Measurements from ENCODE around the gene ADAMTS7. TPM values are rescaled to one million over a fixed set of nuclear protein-coding genes. Genes with fewer than 3 reads are reported as not detected.
"Not testable (repeated sequence)": the region's sequence is repeated elsewhere in the genome, so short reads cannot be mapped to it uniquely, and the experiment has no call there.

Gene ADAMTS7
- total RNA-seq, 1 donor from 2014 or later: 25.5 TPM

GRCh38 chr15:78761891-78762385 is 49.3 kb downstream of the ADAMTS7 start:
- H3K27me3 Mint-ChIP-seq (ENCODE audit: low read depth, unreplicated experiment): no peaks in the 10 kb centered on the region
- no peak overlapping the region for H3K4me2 ChIP-seq (ENCODE audit: low read length)
- no peak overlapping the region for H3K27ac Mint-ChIP-seq (ENCODE audit: unreplicated experiment)
- no peak overlapping the region for H3K4me3 Mint-ChIP-seq (ENCODE audit: unreplicated experiment)
- no peak overlapping the region for H3K27ac ChIP-seq (ENCODE audit: low read depth, low read length)
- H2AFZ ChIP-seq (ENCODE audit: low read depth, low read length): no peak overlapping the region
- H3K79me2 ChIP-seq (ENCODE audit: insufficient read depth, low read length): no peaks in the 10 kb centered on the region
- H3K36me3 Mint-ChIP-seq (ENCODE audit: low read depth, unreplicated experiment): peaks cover 3% of the 10 kb centered on the region
- FAIRE-seq (no peak), DNase-seq (ENCODE audit: low read depth) (no peak)
- H3K36me3 ChIP-seq (ENCODE audit: insufficient read depth, low read length): no peaks in the 10 kb centered on the region
- no peak for TF ChIP-seq CTCF (IDR thresholded peaks at IDR 0.05; ENCODE audit: insufficient read depth, low read depth, low read length)
- TF ChIP-seq EZH2 (IDR thresholded peaks at IDR 0.05; ENCODE audit: insufficient read depth, low read length): no peak
- H3K27me3 ChIP-seq (ENCODE audit: insufficient read depth, low read length): no peaks in the 10 kb centered on the region
- H3K4me3 ChIP-seq (ENCODE audit: insufficient read depth, low read depth, low read length): no peak overlapping the region
- no peaks in the 10 kb centered on the region for H3K9me3 Mint-ChIP-seq (ENCODE audit: unreplicated experiment)
- no peaks in the 10 kb centered on the region for H3K9me3 ChIP-seq (ENCODE audit: insufficient read depth, low read depth, low read length)
- H4K20me1 ChIP-seq (ENCODE audit: insufficient read depth, low read length): no peaks in the 10 kb centered on the region
- H3K4me1 ChIP-seq (ENCODE audit: insufficient read depth, low read length): peaks cover 7% of the 10 kb centered on the region
- H3K9ac ChIP-seq (ENCODE audit: low read length): no peak overlapping the region
- peaks cover 11% of the 10 kb centered on the region for H3K4me1 Mint-ChIP-seq (ENCODE audit: low read depth, unreplicated experiment)

- H3K27ac Mint-ChIP-seq (ENCODE audit: unreplicated experiment); H3K9me3 ChIP-seq (ENCODE audit: insufficient read depth, low read depth, low read length); H3K27me3 Mint-ChIP-seq (ENCODE audit: low read depth, unreplicated experiment); H2AFZ ChIP-seq (ENCODE audit: low read depth, low read length); DNase-seq (ENCODE audit: low read depth); H3K9me3 Mint-ChIP-seq (ENCODE audit: unreplicated experiment); H3K27ac ChIP-seq (ENCODE audit: low read depth, low read length); FAIRE-seq; H3K36me3 Mint-ChIP-seq (ENCODE audit: low read depth, unreplicated experiment); H3K4me3 ChIP-seq (ENCODE audit: insufficient read depth, low read depth, low read length); H3K27me3 ChIP-seq (ENCODE audit: insufficient read depth, low read length); H3K36me3 ChIP-seq (ENCODE audit: insufficient read depth, low read length); H3K4me3 Mint-ChIP-seq (ENCODE audit: unreplicated experiment); H3K79me2 ChIP-seq (ENCODE audit: insufficient read depth, low read length); H3K4me1 ChIP-seq (ENCODE audit: insufficient read depth, low read length); H3K9ac ChIP-seq (ENCODE audit: low read length); H4K20me1 ChIP-seq (ENCODE audit: insufficient read depth, low read length); H3K4me2 ChIP-seq (ENCODE audit: low read length): not testable (repeated sequence)
- H3K4me1 Mint-ChIP-seq (ENCODE audit: low read depth, unreplicated experiment): peaks cover 14% of the 10 kb centered on the region
Measured at GRCh38 chr15:78761475-78761874, 49.8 kb downstream of the ADAMTS7 start.

GRCh38 chr15:78761020-78761419 is 50.2 kb downstream of the ADAMTS7 start:
- TF ChIP-seq EZH2 (IDR thresholded peaks at IDR 0.05; ENCODE audit: insufficient read depth, low read length): no peak
- TF ChIP-seq CTCF (IDR thresholded peaks at IDR 0.05; ENCODE audit: insufficient read depth, low read depth, low read length): no peak
- Mint-ChIP-seq H3K27me3 (ENCODE audit: low read depth, unreplicated experiment) (no peaks in the 10 kb centered on the region), H3K9me3 (ENCODE audit: unreplicated experiment) (no peaks in the 10 kb centered on the region), H3K36me3 (ENCODE audit: low read depth, unreplicated experiment) (peaks cover 3% of the 10 kb centered on the region), H3K27ac (ENCODE audit: unreplicated experiment) (no peak overlapping the region), H3K4me3 (ENCODE audit: unreplicated experiment) (no peak overlapping the region), H3K4me1 (ENCODE audit: low read depth, unreplicated experiment) (peaks cover 16% of the 10 kb centered on the region)
- DNase-seq (ENCODE audit: low read depth): no peak
- peaks cover 12% of the 10 kb centered on the region for H3K4me1 ChIP-seq (ENCODE audit: insufficient read depth, low read length)
- H3K4me2 ChIP-seq (ENCODE audit: low read length): no peak overlapping the region
- H3K4me3 ChIP-seq (ENCODE audit: insufficient read depth, low read depth, low read length): no peak overlapping the region
- H3K27ac ChIP-seq (ENCODE audit: low read depth, low read length): no peak overlapping the region
- no peaks in the 10 kb centered on the region for H3K36me3 ChIP-seq (ENCODE audit: insufficient read depth, low read length)
- H4K20me1 ChIP-seq (ENCODE audit: insufficient read depth, low read length): no peaks in the 10 kb centered on the region
- no peaks in the 10 kb centered on the region for H3K79me2 ChIP-seq (ENCODE audit: insufficient read depth, low read length)
- no peak overlapping the region for H3K9ac ChIP-seq (ENCODE audit: low read length)
- no peaks in the 10 kb centered on the region for H3K27me3 ChIP-seq (ENCODE audit: insufficient read depth, low read length)
- no peaks in the 10 kb centered on the region for H3K9me3 ChIP-seq (ENCODE audit: insufficient read depth, low read depth, low read length)
- FAIRE-seq: no peak
- no peak overlapping the region for H2AFZ ChIP-seq (ENCODE audit: low read depth, low read length)

- not testable (repeated sequence) for H4K20me1 ChIP-seq (ENCODE audit: insufficient read depth, low read length); H2AFZ ChIP-seq (ENCODE audit: low read depth, low read length); H3K9me3 ChIP-seq (ENCODE audit: insufficient read depth, low read depth, low read length); H3K27ac Mint-ChIP-seq (ENCODE audit: unreplicated experiment); H3K4me3 Mint-ChIP-seq (ENCODE audit: unreplicated experiment); H3K27ac ChIP-seq (ENCODE audit: low read depth, low read length); H3K4me3 ChIP-seq (ENCODE audit: insufficient read depth, low read depth, low read length); H3K27me3 ChIP-seq (ENCODE audit: insufficient read depth, low read length); H3K36me3 Mint-ChIP-seq (ENCODE audit: low read depth, unreplicated experiment); H3K9ac ChIP-seq (ENCODE audit: low read length); H3K4me2 ChIP-seq (ENCODE audit: low read length); FAIRE-seq; H3K79me2 ChIP-seq (ENCODE audit: insufficient read depth, low read length); H3K27me3 Mint-ChIP-seq (ENCODE audit: low read depth, unreplicated experiment); H3K9me3 Mint-ChIP-seq (ENCODE audit: unreplicated experiment); H3K36me3 ChIP-seq (ENCODE audit: insufficient read depth, low read length)
- H3K4me1 ChIP-seq (ENCODE audit: insufficient read depth, low read length): peaks cover 12% of the 10 kb centered on the region
- H3K4me1 Mint-ChIP-seq (ENCODE audit: low read depth, unreplicated experiment): peaks cover 19% of the 10 kb centered on the region
- DNase-seq (ENCODE audit: low read depth): peak; percentile 20
Measured at GRCh38 chr15:78760091-78760882, 51.0 kb downstream of the ADAMTS7 start.
